ENCODE results near the gene UNC13B. TPM values are rescaled to one million over a fixed set of nuclear protein-coding genes. Genes with fewer than 3 reads are reported as not detected.

UNC13B gene
- total RNA-seq, 4 donors from 2014 or later: 19.1 to 46.9 (median 35.1) TPM

GRCh38 chr9:35273591-35273990, 111.8 kb downstream of the UNC13B start:
- no peaks in the 10 kb centered on the region for H3K4me1 ChIP-seq
- no peaks in the 10 kb centered on the region for H3K27me3 ChIP-seq
- no peak overlapping the region for H3K27ac ChIP-seq
- intact Hi-C loops (cut with DNase I): no loop called here
- TF ChIP-seq CTCF (IDR thresholded peaks at IDR 0.05) (no peak), POLR2A (IDR thresholded peaks at IDR 0.05) (no peak)
- WGBS, 2 donors: 89 to 96% methylated on average over 5 of the region's 5 CpGs
- H3K9me3 ChIP-seq: no peaks in the 10 kb centered on the region
- no peaks in the 10 kb centered on the region for H3K36me3 ChIP-seq
- no peak overlapping the region for H3K4me3 ChIP-seq (replicated peaks in 1 of 3)
- no peak for DNase-seq

DNA sequence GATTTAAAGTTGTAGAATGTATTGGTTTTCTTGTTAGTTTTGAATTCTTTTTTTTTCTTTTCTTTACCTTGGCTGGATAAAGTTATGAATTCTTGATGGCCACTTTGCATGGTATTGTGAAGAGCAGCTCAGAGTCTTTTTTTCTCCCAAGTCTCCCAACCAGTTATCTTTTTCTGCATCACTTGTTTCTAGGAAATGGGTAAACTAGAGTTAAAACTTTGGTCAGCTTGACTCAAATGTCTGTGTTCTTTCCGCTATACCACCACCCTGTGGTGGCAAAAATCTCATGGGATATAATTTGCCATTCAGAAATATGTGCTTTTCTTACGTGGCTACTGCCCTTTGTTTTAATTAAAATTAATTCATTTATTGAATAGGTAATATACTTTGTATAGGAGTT, 113.2 kb downstream of the UNC13B start:
- no peak for DNase-seq
- Histone ChIP-seq H3K27me3 (no peaks in the 10 kb centered on the region), H3K4me3 (replicated peaks in 1 of 3) (no peak overlapping the region), H3K4me1 (no peaks in the 10 kb centered on the region), H3K36me3 (no peaks in the 10 kb centered on the region), H3K27ac (no peak overlapping the region), H3K9me3 (no peaks in the 10 kb centered on the region)
- intact Hi-C loops (cut with DNase I): no loop called here
- 90 to 92% methylated on average over 2 of the region's 2 CpGs for WGBS, 2 donors
- no peak for TF ChIP-seq CTCF (IDR thresholded peaks at IDR 0.05)
- TF ChIP-seq POLR2A (IDR thresholded peaks at IDR 0.05): no peak

DNA sequence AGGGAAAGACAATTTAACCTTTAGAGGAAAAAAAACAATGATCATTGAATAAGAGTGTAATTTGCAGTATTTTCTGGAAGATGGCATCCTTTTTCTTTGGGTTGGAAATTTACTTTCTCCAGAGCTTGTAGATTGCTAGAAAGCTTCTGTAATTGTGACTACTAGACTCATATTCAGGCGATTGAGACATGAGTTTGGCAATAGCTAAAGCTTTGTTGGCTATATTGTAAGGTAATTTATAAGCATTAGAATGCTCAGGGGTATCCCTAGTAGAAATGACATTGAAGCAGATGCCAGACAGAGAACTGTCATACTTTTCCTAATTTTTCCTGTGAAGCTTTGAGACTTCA, 115.3 kb downstream of the UNC13B start:
- no peak for TF ChIP-seq CTCF (IDR thresholded peaks at IDR 0.05)
- no peak for TF ChIP-seq POLR2A (IDR thresholded peaks at IDR 0.05)
- no peaks in the 10 kb centered on the region for H3K9me3 ChIP-seq
- H3K4me1 ChIP-seq: no peaks in the 10 kb centered on the region
- H3K4me3 ChIP-seq (replicated peaks in 1 of 3): no peak overlapping the region
- DNase-seq: no peak
- H3K36me3 ChIP-seq: no peaks in the 10 kb centered on the region
- peak overlapping the region in 2 of 3 donors; percentile 18 to 64 for H3K27ac ChIP-seq
- 64 to 66% methylated on average over 1 of the region's 1 CpG for whole genome bisulfite sequencing, 2 donors
- intact Hi-C loops (cut with DNase I): no loop called here
- no peaks in the 10 kb centered on the region for H3K27me3 ChIP-seq

DNA sequence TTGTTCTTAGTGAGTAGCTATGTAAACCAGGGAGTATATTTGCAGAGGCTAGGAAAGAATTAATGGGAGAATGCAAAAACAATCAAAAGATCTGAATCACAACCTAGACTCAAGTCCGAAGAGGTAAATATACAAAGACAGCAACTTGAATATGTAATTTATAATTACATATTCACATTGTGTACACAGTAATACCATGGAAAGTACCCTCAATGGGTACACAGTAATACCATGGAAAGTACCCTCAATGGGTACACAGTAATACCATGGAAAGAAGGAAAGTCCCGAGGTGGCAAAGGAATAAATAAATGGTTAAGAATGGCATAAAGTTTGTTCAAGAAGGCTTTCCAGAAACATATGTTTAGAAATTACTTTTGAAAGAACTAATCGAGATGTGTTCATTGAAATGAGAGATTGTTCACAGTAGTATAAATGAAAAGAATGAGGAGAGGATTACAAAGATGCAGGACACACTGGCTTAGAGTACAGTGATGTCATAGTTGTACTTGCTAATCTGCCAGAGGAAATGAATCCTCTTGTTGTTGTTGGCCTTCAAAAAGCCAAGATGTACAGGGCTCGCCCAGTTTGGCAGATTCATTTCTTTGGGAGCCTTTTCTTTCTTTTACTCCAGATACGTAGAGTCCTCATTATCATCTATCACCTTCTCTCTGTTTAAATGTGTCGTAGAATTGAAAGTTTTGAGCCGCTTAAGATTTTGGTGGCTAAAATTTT, 116.0 kb downstream of the UNC13B start:
- intact Hi-C loops (cut with DNase I): no loop called here
- no peak for DNase-seq
- Histone ChIP-seq H3K9me3 (no peaks in the 10 kb centered on the region), H3K27me3 (no peaks in the 10 kb centered on the region), H3K36me3 (no peaks in the 10 kb centered on the region), H3K4me3 (replicated peaks in 1 of 3) (no peak overlapping the region), H3K27ac (peak overlapping the region; percentile 4 to 64 (median 37)), H3K4me1 (no peaks in the 10 kb centered on the region)
- 76 to 81% methylated on average over 7 of the region's 7 CpGs for WGBS, 2 donors
- TF ChIP-seq POLR2A (IDR thresholded peaks at IDR 0.05): no peak
- no peak for TF ChIP-seq CTCF (IDR thresholded peaks at IDR 0.05)

DNA sequence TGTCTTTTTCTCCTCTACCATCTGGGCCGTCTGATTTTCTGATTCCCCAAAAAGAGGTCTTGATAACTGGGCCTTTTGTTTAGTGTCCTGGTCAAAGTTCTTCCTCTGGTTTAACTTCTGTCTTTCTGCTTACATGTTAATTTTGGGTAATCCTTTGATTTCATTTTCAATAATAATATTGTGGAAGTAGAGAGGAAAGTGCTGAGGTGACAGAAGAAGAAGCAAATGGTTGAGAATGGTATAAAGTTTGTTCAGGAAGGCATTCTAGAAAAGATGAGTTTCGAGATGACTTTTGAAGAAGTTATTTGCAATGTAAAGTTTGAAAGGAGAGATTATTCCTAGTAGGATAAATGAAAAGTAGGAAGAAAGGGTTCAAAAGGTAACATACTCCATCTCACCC, 118.1 kb downstream of the UNC13B start:
- WGBS, 2 donors: 86 to 95% methylated on average over 2 of the region's 2 CpGs

More for the DNA sequence above, 118.1 kb downstream of the UNC13B start:
- no peak for TF ChIP-seq POLR2A (IDR thresholded peaks at IDR 0.05)
- TF ChIP-seq CTCF (IDR thresholded peaks at IDR 0.05): no peak
- Histone ChIP-seq H3K4me1 (no peaks in the 10 kb centered on the region), H3K36me3 (no peaks in the 10 kb centered on the region), H3K27me3 (no peaks in the 10 kb centered on the region), H3K27ac (no peak overlapping the region), H3K4me3 (replicated peaks in 1 of 3) (no peak overlapping the region), H3K9me3 (no peaks in the 10 kb centered on the region)
- intact Hi-C loops (cut with DNase I): no loop called here
- DNase-seq: no peak
